ENCODE data around the gene MUL1. TPM values are rescaled to one million over a fixed set of nuclear protein-coding genes. Genes with fewer than 3 reads are reported as not detected.
A peak's percentile ranks its signal among the peaks of the same experiment; 100 is the strongest.

The MUL1 gene
- total RNA-seq, 1 experiment from 2014 or later, result 21.9 TPM

DNA sequence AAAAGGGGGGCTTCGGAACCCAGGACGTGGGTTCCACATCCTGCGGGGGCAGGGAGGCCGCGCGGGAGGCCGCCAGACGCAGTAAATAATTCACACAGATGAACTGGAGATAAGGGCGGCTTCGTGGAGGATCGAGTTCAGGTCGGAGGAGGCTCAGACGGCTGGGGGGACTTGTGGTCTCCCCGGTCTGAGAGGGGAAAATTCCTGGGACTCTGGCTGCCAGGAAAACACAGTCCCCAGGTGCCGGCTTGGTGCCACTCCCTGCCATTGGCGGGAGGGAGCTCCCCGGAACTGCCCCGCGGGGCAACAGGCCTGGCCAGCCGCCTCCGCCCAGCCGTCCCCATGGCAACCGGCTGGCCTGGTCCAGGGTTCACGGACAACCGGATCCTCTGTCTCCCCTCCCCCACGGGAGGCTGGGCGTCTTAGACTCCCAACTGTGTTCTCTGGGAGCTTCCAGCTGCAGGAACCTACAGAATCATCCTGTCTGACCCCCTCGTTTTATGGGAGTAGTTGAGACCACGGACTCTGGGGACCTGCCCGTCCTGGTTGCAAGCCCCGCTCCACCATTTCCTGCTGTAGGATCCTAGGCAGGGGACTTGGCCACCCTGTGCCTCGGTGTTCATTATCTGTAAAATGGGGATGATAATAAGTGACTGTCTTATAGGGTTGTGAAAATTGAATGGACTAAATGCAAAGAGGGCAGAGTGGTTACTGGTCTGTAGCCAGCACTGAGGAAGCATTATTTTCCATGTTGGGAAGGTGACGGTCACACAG is 31.5 kb downstream of the MUL1 start:
- no peaks in the 10 kb centered on the region for H3K36me3 Mint-ChIP-seq
- H3K27ac Mint-ChIP-seq, result no peak overlapping the region
- peaks cover 21% of the 10 kb centered on the region for H3K27me3 Mint-ChIP-seq (ENCODE audit: low read depth)
- ATAC-seq (peak; percentile 55), DNase-seq (ENCODE audit: low spot score) (peak; percentile 76)
- H3K4me1 Mint-ChIP-seq, result peaks cover 47% of the 10 kb centered on the region
- POLR2A ChIA-PET, result no interaction called here
- no peaks in the 10 kb centered on the region for H3K9me3 Mint-ChIP-seq
- CTCF ChIA-PET, result interaction anchor here (1.0 to 1.4 kb wide), 6 partner anchors 8 to 264 kb away, joined by 3 to 7 read pairs (median 4); partner anchors contain the start of gene CAMK2N1
- TF ChIP-seq GABPB1 (CRISPR knock-in tag; IDR thresholded peaks at IDR 0.05), result peak; percentile 47; the same call in 1 of the 2 replicates
- 0 out of 2 replicates have a peak, but pooled peaks have one; percentile 5 for TF ChIP-seq ZNF423 (CRISPR knock-in tag; IDR thresholded peaks at IDR 0.05)
- peak; percentile 82; the same call in 1 of the 2 replicates for TF ChIP-seq GTF2I (CRISPR knock-in tag; conservative IDR thresholded peaks at IDR 0.05)
- TF ChIP-seq KAT7 (CRISPR knock-in tag; IDR thresholded peaks at IDR 0.05; ENCODE audit: borderline replicate concordance), result no peak
- no peak for TF ChIP-seq ZNF416 (CRISPR knock-in tag; IDR thresholded peaks at IDR 0.05)
- H3K4me3 Mint-ChIP-seq, result peak overlapping the region; percentile 54

DNA sequence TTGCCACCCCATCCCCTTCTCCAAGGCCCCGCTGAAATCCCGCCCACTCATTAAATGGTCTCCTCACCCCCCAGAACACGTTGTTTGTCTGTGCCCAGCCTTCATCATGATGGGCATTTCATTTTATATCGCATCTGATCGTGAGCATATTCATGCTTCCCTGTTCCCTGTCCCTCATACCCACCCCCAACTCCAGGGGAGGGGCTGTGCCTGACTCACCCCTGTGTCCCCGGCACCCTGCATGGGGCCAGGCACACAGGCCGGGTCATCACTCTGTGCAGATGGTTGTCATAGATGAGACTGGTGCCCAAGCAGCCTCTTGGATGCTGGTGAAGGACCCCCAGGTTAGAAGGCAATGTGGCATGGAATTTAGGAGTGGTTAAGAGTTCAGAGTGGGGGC is 33.0 kb downstream of the MUL1 start:
- Mint-ChIP-seq H3K27ac (no peak overlapping the region), H3K4me1 (peaks cover 45% of the 10 kb centered on the region), H3K27me3 (ENCODE audit: low read depth) (peaks cover 13% of the 10 kb centered on the region), H3K36me3 (no peaks in the 10 kb centered on the region), H3K4me3 (no peak overlapping the region), H3K9me3 (no peaks in the 10 kb centered on the region)
- CTCF ChIA-PET, result interaction anchor here (1.4 kb wide), 1 partner anchor 9 kb away, joined by 5 read pairs; no protein-coding TSS in a partner anchor
- DNase-seq (ENCODE audit: low spot score), result no peak
- POLR2A ChIA-PET, result no interaction called here
- TF ChIP-seq, protein P1, sequence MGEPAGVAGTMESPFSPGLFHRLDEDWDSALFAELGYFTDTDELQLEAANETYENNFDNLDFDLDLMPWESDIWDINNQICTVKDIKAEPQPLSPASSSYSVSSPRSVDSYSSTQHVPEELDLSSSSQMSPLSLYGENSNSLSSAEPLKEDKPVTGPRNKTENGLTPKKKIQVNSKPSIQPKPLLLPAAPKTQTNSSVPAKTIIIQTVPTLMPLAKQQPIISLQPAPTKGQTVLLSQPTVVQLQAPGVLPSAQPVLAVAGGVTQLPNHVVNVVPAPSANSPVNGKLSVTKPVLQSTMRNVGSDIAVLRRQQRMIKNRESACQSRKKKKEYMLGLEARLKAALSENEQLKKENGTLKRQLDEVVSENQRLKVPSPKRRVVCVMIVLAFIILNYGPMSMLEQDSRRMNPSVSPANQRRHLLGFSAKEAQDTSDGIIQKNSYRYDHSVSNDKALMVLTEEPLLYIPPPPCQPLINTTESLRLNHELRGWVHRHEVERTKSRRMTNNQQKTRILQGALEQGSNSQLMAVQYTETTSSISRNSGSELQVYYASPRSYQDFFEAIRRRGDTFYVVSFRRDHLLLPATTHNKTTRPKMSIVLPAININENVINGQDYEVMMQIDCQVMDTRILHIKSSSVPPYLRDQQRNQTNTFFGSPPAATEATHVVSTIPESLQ (CRISPR knock-in tag; IDR thresholded peaks at IDR 0.05), result no peak
- TF ChIP-seq SP1 (CRISPR knock-in tag; conservative IDR thresholded peaks at IDR 0.05) (no peak), KAT7 (CRISPR knock-in tag; IDR thresholded peaks at IDR 0.05; ENCODE audit: borderline replicate concordance) (no peak), ZNF671 (CRISPR knock-in tag; IDR thresholded peaks at IDR 0.05) (no peak), ETV6 (CRISPR knock-in tag; IDR thresholded peaks at IDR 0.05) (no peak), NFE2L1 (CRISPR knock-in tag; IDR thresholded peaks at IDR 0.05) (no peak), CREB1 (CRISPR knock-in tag; IDR thresholded peaks at IDR 0.05) (no peak), RORB (CRISPR knock-in tag; IDR thresholded peaks at IDR 0.05) (no peak)
- ATAC-seq, result no peak

DNA sequence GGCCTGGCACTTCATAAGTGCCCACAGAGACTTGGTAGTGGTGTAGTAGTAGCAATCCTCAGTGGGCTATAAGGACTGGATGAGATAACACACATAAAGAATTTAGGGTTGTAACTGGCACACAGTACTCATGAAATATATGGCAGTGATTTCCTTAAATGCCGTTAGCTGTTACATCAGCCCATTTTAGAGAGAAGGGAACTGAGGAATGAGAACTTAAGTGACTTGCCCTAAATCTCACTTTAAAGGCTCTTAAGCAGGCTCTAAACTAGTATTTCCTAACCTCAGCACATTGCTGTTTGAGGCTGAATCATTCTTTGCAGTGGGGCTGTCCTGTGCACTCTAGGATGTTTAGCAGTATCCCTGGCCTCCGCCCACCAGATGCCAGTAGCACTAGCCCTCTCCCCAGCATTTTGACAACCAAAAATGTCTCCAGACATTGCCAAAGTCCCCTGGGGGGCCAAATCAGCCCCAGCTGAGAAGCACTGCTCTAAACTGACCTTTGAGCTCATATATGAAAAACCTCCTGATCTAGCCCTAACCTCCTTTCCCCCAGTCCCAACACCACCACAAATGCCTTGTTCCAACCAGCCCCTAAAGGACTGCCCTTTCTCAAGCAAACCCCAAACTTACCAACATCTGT is 33.5 kb downstream of the MUL1 start:
- Mint-ChIP-seq H3K4me3 (no peak overlapping the region), H3K36me3 (no peaks in the 10 kb centered on the region), H3K9me3 (no peaks in the 10 kb centered on the region), H3K27ac (no peak overlapping the region), H3K27me3 (ENCODE audit: low read depth) (peaks cover 12% of the 10 kb centered on the region), H3K4me1 (peaks cover 45% of the 10 kb centered on the region)
- CTCF ChIA-PET, result interaction anchor here (1.2 kb wide), 1 partner anchor 19 kb away, joined by 3 read pairs; no protein-coding TSS in a partner anchor
- ATAC-seq (no peak), DNase-seq (ENCODE audit: low spot score) (no peak)
- POLR2A ChIA-PET, result interaction anchor here (1.4 kb wide), 1 partner anchor 10 kb away, joined by 7 read pairs; no protein-coding TSS in a partner anchor
- TF ChIP-seq CBFB (CRISPR knock-in tag; IDR thresholded peaks at IDR 0.05; ENCODE audit: low read depth), result no peak
- TF ChIP-seq FOXK1 (CRISPR knock-in tag; IDR thresholded peaks at IDR 0.05), result no peak
- TF ChIP-seq, protein P1 (CRISPR knock-in tag; IDR thresholded peaks at IDR 0.05), result no peak
- TF ChIP-seq FOXP1 (CRISPR knock-in tag; IDR thresholded peaks at IDR 0.05; ENCODE audit: borderline replicate concordance), result no peak
- no peak for TF ChIP-seq IRF2 (CRISPR knock-in tag; IDR thresholded peaks at IDR 0.05; ENCODE audit: borderline replicate concordance, low read depth)
- TF ChIP-seq KAT7 (CRISPR knock-in tag; IDR thresholded peaks at IDR 0.05; ENCODE audit: borderline replicate concordance), result no peak
- no peak for TF ChIP-seq TCF7 (CRISPR knock-in tag; IDR thresholded peaks at IDR 0.05; ENCODE audit: low read depth)
- TF ChIP-seq TP53 (CRISPR knock-in tag; IDR thresholded peaks at IDR 0.05), result no peak
- TF ChIP-seq, protein P2, sequence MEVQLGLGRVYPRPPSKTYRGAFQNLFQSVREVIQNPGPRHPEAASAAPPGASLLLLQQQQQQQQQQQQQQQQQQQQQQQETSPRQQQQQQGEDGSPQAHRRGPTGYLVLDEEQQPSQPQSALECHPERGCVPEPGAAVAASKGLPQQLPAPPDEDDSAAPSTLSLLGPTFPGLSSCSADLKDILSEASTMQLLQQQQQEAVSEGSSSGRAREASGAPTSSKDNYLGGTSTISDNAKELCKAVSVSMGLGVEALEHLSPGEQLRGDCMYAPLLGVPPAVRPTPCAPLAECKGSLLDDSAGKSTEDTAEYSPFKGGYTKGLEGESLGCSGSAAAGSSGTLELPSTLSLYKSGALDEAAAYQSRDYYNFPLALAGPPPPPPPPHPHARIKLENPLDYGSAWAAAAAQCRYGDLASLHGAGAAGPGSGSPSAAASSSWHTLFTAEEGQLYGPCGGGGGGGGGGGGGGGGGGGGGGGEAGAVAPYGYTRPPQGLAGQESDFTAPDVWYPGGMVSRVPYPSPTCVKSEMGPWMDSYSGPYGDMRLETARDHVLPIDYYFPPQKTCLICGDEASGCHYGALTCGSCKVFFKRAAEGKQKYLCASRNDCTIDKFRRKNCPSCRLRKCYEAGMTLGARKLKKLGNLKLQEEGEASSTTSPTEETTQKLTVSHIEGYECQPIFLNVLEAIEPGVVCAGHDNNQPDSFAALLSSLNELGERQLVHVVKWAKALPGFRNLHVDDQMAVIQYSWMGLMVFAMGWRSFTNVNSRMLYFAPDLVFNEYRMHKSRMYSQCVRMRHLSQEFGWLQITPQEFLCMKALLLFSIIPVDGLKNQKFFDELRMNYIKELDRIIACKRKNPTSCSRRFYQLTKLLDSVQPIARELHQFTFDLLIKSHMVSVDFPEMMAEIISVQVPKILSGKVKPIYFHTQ (CRISPR knock-in tag; IDR thresholded peaks at IDR 0.05), result no peak
- no peak for TF ChIP-seq CREM (CRISPR knock-in tag; IDR thresholded peaks at IDR 0.05)
- TF ChIP-seq, protein P3, sequence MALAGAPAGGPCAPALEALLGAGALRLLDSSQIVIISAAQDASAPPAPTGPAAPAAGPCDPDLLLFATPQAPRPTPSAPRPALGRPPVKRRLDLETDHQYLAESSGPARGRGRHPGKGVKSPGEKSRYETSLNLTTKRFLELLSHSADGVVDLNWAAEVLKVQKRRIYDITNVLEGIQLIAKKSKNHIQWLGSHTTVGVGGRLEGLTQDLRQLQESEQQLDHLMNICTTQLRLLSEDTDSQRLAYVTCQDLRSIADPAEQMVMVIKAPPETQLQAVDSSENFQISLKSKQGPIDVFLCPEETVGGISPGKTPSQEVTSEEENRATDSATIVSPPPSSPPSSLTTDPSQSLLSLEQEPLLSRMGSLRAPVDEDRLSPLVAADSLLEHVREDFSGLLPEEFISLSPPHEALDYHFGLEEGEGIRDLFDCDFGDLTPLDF (CRISPR knock-in tag; IDR thresholded peaks at IDR 0.05), result no peak

Measured in WTC11 (cell line).